ENCODE results near the gene ANGPTL2.

GRCh38 chr9:127053960-127054359, 68.5 kb downstream of the ANGPTL2 start:
- TF ChIP-seq CTCF (IDR thresholded peaks at IDR 0.05; ENCODE audit: low read depth, low read length) (no peak), POLR2A (IDR thresholded peaks at IDR 0.05; ENCODE audit: extremely low read depth, insufficient read length) (no peak), MYC (IDR thresholded peaks at IDR 0.05; ENCODE audit: low read depth, low read length) (no peak)

All from NB4 (cell line).